BJ (cell line): ENCODE measurements around the gene TEX53. TPM values are rescaled to one million over a fixed set of nuclear protein-coding genes. Genes with fewer than 3 reads are reported as not detected.

Source experiments
- CTCF ChIA-PET: fragments of 350-600 bp; formaldehyde crosslinking; extraction: SDS; loops from one replicate; lab custom pipeline; 2021; ENCODE audit warnings: antibody characterized with exemption, inconsistent platforms; lab: Yijun Ruan, JAX
- POLR2A ChIA-PET: fragments of 300-600 bp; sonication (Branson Sonifier 250); formaldehyde crosslinking; extraction: SDS; loops from one replicate; lab custom pipeline; 2021; ENCODE audit warnings: antibody characterized with exemption; lab: Charles Lee
- DNase-seq: peaks from one replicate; pipeline ENCODE4 v3.0.0-alpha.2; 2011; ENCODE audit warnings: low read depth
- H3K27me3 ChIP-seq: 2 replicates; pipeline ENCODE4 v1.6.0; 2011; ENCODE audit warnings: low read length; ENCODE audit not compliant: control insufficient read depth, insufficient read depth
- H3K36me3 ChIP-seq: 2 replicates; pipeline ENCODE4 v1.5.1; 2011; ENCODE audit warnings: low read length; ENCODE audit not compliant: control insufficient read depth, insufficient read depth
- H3K4me3 ChIP-seq: 2 replicates; pipeline ENCODE4 v1.5.1; 2011; ENCODE audit warnings: low read depth, mild to moderate bottlenecking, control low read depth, low read length
- CTCF ChIP-seq: IDR thresholded peaks from 2 replicates; pipeline ENCODE4 v1.5.1; 2011; ENCODE audit warnings: low read depth, mild to moderate bottlenecking, control low read depth, inconsistent platforms, low read length, moderate library complexity; ENCODE audit not compliant: insufficient read depth
- polyA plus RNA-seq: library from polyadenylated mRNA; depleted of rRNA; stranded (reverse); fragments of >200 nt; gene quantifications from 2 replicates; pipeline ENCODE4 v1.2.3, GENCODE V29; 2011

The TEX53 gene
- polyA plus RNA-seq, 1 experiment: not detected

- TF ChIP-seq CTCF: no peak
- Histone ChIP-seq H3K36me3 (no peaks in the 10 kb centered on the region), H3K4me3 (no peak overlapping the region), H3K27me3 (no peaks in the 10 kb centered on the region)
- CTCF ChIA-PET: interaction anchor here (0.6 to 6.5 kb wide), 7 partner anchors 10 to 324 kb away, joined by 3 to 67 read pairs (median 4); partner anchors contain the start of gene TEX48
- DNase-seq: peak; percentile 68
- POLR2A ChIA-PET: interaction anchor here (0.5 kb wide), 2 partner anchors 217 to 736 kb away, joined by 7 to 9 read pairs; no protein-coding TSS in a partner anchor
Measured at GRCh38 chr9:114691046-114691955, 33.7 kb upstream of the TEX53 start.

GRCh38 chr9:114690308-114690707 lies 32.7 kb upstream of the TEX53 start:
- Histone ChIP-seq H3K4me3 (no peak overlapping the region), H3K36me3 (no peaks in the 10 kb centered on the region), H3K27me3 (no peaks in the 10 kb centered on the region)
- ChIA-PET CTCF (interaction anchor here (0.8 to 6.5 kb wide), 6 partner anchors 9 to 325 kb away, joined by 3 to 67 read pairs (median 6); partner anchors contain the start of gene TEX48), POLR2A (no interaction called here)
- TF ChIP-seq CTCF: no peak
- no peak for DNase-seq

GRCh38 chr9:114689813-114690212 lies 32.2 kb upstream of the TEX53 start:
- H3K36me3 ChIP-seq: no peaks in the 10 kb centered on the region
- no peak for TF ChIP-seq CTCF
- ChIA-PET POLR2A (no interaction called here), CTCF (interaction anchor here (0.7 to 6.5 kb wide), 7 partner anchors 9 to 561 kb away, joined by 3 to 67 read pairs (median 5); partner anchors contain the start of gene TEX48)
- DNase-seq: no peak
- H3K4me3 ChIP-seq: no peak overlapping the region
- H3K27me3 ChIP-seq: no peaks in the 10 kb centered on the region

- DNase-seq: no peak
- POLR2A ChIA-PET: no interaction called here
- Histone ChIP-seq H3K27me3 (no peaks in the 10 kb centered on the region; the same call in 1 of the 2 replicates), H3K4me3 (no peak overlapping the region), H3K36me3 (no peaks in the 10 kb centered on the region)
- CTCF ChIA-PET: interaction anchor here (0.7 to 2.6 kb wide), 8 partner anchors 10 to 562 kb away, joined by 3 to 7 read pairs (median 4); no protein-coding TSS in a partner anchor
- no peak for TF ChIP-seq CTCF
Measured at GRCh38 chr9:114688909-114689610, 31.5 kb upstream of the TEX53 start.

GRCh38 chr9:114688379-114688778 lies 30.8 kb upstream of the TEX53 start:
- CTCF ChIA-PET: interaction anchor here (1.1 to 2.6 kb wide), 5 partner anchors 9 to 326 kb away, joined by 3 to 7 read pairs (median 3); no protein-coding TSS in a partner anchor
- H3K4me3 ChIP-seq: no peak overlapping the region
- TF ChIP-seq CTCF: no peak
- no peaks in the 10 kb centered on the region; the same call in 1 of the 2 replicates for H3K27me3 ChIP-seq
- POLR2A ChIA-PET: no interaction called here
- H3K36me3 ChIP-seq: no peaks in the 10 kb centered on the region
- no peak for DNase-seq
